SIG-M5 (cell line): ENCODE results near the gene GLYATL3.

Source experiments
- DNase-seq: peaks from one replicate; lab custom pipeline; 2025; lab: John Stamatoyannopoulos, UW

The GLYATL3 gene

DNA sequence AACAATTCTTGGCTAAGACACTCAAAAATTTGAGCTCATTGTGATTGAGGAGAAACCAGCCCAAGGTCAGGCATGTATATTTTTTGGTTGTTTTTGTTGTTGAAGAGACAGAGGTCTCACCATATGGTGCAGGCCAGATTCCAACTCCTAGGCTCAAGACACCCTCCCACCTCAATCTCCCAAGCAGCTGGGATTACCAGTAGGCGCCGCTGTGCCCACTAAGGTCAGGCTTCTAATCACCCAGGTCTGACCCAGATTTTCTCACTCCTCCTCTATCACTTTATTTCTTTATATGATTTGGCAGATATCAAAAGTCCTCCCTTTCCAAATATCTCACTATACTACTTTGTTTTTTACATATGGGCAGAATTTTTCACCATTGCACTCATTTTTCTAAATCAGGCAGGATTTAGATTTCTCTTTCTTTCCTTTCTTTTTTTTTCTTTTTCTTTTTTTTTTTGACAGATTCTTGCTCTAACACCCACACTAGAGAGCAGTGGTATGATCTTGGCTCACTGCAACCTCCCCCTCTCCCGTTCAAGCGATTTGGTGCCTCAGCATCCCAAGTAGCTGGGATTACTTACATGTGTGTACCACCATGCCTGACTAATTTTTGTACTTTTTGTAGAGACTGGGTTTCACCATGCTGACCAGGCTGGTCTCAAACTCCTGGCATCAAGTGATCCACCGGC, 49.0 kb downstream of the GLYATL3 start:
- DNase-seq: no peak

DNA sequence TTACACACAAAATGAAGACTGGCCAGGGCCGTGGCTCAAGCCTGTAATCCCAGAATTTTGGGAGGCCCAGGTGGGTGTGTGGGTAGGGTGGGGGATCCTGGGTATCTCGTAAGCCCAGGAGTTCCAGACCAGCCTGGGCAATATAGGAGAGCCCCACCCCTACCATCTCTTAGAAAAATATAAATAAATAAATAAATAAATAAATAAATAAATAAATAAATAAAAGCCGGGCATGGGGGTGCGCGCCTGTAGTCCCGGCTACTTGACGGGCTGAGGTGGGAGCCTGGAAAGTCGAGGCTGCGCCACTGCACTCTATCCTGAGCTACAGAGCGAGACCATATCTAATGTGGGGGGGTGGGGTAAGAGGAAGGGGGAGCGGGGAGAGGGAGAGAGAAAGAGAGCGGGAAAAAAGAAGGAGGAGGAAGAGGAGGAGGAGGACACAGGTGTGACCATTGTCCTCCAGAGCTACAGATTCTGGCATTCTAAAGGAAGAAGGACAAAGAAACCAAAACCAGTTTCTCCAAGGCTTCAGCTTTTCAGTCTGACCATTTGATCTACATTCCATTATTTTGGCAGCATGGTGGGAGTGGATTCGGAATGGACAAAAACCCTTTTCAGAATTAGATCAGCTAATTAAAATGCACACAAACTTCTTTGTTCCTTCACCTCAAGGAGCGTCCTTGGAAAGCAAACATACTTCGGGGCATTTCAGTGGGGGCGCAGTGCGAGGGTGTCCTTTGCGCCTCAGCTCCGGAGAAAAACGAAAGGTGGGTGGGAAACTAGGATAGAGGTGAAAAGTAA, 50.2 kb downstream of the GLYATL3 start:
- DNase-seq: no peak

- no peak for DNase-seq
Observed at GRCh38 chr6:49550492-49551077, 50.9 kb downstream of the GLYATL3 start, which contains the start of gene C6orf141. Gene C6orf141, plus strand, starts transcription at chr6:49550668. Its CDS starts 125 bp downstream, at chr6:49550793.

DNA sequence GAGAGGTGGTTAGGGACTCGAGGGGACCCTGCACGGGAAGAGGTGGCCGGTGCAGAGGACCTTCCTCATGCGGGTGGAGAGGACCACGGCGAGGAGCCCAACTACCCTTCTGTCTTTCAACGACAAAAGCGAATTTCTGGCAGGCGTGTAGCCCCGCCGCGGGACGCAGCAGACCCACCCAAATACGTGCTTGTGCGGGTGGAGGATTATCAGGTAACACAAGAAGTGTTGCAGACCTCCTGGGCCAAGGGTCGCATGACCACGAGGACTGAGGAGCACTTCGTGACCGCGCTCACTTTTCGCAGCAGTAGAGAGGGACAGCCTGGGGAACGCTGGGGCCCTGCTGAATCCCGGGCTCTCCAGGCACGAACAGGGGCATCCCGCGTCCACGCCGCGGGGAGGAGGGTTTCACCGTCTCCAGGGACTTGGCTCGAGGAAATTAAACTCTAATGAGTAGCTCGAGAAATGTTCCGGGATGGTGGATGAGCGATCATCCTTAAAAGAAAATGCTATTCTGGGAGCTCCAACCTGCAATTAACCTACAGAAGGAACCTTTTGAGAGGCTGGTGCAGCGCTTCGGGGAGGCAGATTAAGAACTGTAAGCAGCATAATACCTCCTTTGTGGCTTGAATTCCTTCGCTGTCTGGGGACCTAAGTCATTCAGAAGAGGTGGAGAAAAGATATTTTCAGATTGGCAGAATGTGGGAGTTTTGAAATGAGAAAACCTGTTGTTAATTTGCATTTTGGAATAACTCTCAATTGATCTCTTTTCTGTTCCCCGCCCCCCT, 51.5 kb downstream of the GLYATL3 start:
- DNase-seq: no peak

DNA sequence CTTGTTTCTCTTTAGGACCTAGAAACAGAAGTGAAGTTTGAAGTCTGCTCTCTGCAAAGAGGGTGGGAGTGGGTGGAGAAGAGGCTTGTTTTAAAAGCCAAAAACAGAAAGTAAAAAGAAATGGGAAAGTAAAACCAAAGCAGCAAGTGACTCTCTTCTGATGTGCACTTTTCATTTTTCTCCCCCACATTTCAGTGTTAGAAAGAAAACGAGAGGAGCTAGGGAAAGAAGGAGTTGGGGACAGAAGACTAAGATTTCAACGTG, 52.1 kb downstream of the GLYATL3 start:
- no peak for DNase-seq

DNA sequence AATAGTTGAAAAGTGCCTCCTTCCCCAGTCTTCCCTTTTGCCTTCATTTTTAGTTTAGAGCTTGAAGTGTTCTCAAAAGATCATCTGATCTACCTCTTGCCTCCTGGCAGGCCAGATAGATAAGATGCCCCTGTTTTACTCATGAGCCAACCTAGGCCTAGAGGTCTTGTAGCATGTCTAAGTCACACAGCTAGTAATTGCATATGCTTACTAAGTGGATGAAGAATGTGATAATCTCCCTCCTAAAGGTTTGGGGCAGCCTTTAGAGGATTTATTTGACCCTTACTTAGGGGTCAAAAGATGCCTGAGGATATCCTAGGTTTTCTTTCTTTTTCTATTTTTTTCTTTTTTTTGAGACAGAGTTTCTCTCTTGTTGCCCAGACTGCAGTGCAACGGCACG, 52.9 kb downstream of the GLYATL3 start:
- DNase-seq: no peak

DNA sequence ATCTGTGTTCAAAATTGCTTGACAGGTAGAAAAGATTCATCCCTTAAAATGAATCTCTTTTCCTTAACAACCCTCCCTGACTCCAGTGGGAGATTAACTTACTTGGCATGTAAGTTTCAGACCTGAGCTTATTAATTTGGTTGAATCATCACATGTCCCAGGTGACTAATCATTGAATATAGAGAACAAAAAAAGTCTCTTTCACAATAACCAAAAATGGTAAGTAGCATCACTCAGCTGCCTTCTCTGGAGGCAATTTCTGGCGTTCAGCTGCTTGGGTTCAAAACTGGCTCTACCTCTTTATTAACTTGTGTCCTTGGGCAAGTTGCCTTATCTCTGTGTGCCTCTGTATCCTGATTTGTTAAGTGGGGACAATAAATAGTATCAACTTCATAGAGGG, 53.7 kb downstream of the GLYATL3 start:
- DNase-seq: no peak

DNA sequence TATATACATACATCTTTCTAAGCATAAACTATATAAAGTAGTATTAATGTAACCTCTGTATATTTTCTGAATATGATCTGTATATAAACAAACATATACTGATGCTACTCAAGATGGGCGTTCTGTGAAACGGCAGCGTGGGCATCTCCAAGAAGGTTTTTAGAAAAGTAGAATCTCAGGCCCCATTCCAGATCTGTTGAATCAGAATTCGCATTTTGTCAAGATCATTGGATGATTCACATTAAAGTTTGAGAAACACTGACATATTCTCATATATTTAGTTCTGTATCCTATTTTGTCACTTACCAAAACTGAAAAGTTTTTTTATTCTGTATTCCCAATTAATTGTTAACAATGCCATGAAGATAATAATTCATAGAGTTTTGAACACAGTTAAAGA, 56.2 kb downstream of the GLYATL3 start:
- no peak for DNase-seq

DNA sequence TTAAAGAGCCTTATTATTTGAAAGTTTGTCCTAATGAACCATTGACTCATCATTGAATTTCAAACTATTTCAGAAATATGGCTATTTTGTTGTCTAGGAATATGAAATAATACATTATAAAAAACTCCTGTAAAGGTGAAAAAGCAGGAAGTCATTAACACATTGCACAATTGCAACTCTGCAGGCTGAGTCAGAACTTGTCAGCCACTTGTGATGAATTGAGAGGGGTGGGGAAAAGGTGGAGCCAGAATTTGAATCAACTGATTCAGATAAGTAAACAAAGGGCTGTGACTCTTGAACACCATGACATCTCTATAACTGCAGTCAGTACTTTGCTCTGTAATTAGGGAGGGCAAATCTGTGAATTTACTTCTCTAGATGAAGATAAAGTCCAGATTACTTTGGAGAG, 56.7 kb downstream of the GLYATL3 start:
- no peak for DNase-seq

- DNase-seq: no peak
Observed at GRCh38 chr6:49557177-49557576, 57.5 kb downstream of the GLYATL3 start.

DNA sequence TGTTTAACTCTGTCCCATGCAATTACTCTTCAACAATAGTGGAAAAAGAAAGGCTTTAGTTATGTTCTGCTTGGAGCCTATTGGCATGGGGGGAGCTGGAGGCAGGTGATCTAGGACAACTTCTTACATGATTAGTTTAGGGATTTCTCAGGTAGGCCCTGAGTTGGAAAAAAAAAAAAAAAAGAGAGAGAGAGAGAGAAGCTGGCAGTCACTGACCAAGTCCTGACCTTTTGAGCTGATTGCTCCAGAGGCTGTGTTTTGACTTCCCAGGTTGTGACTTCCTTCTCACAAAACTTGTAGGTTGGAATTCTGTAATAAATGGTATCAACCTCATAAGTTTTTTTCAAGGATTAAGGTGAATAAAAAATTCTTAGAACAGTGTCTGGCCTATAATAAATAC, 58.5 kb downstream of the GLYATL3 start:
- DNase-seq: no peak

DNA sequence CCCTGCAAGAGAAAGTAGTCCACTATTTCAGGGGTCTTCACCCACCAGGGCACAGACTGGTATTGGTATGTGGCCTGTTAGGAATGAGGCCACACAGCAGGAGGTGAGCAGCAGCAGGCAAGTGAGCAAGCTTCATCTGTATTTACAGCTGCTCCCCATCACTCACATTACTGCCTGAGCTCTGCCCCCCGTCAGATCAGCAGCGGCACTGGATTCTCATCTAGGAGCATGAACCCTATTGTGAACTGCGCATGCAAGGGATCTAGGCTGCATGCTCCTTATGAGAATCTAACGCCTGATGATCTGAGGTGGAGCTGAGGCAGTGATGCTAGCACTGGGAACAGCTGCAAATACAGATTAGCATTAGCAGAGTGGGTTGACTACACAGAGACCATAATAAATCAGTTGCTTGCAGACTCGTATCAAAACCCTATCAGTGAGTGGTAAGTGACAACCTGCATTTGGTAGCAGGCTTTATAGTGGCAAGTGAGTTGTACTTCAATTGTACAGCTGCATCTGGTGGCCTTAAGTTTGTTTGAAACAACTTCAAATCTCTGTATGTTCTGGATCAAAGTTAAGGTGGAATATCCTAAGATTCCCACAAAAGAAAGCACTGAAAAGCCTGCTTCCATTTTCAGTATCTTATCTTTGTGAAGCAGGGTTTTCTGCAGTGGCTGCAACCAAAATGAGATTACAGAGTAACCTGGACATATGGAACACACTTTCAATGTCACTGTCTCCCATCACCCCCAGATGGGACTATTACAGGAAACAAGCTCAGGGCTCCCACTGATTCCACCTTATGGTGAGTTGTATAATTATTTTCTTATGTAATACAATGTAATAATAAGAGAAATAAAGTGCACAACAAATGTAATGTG, 63.5 kb downstream of the GLYATL3 start:
- no peak for DNase-seq

- DNase-seq: no peak
Observed at GRCh38 chr6:49564552-49564951, 64.8 kb downstream of the GLYATL3 start.

DNA sequence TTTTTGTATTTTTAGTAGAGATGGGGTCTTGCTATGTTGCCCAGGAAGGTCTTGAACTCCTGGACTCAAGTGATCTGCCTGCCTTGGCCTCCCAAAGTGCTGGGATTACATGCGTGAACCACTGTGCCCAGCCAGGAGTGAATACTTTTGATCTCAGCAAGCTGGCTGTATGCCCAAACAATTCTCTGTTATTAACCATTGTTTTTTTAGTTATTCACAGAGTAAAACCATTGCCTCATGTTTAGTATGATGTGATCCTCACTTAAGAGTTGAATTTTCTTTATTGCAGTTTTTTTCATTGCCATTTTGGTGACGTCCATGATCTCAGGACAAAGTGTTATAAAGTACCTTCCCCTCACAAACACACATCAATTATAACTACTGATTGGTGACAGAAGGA, 65.5 kb downstream of the GLYATL3 start:
- DNase-seq: no peak

DNA sequence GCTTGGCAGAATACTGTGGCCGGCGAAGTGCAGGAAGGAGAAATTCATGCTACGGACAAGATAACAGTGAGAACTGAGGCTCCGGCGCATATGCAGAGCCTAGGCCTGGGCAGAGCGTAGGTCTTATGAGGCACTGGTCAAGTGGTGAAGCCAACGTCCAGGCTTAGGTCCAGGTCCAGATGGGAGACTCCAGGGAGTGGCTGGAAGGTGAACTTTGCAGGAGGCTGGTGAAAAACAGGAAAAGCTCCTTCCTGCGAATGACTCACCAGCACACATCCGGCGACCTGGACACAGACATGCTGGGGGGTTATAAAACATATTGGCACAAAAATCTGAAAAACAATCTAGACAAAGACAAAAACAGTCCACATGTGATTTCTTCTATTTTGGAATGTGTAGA, 66.1 kb downstream of the GLYATL3 start:
- DNase-seq: no peak

DNA sequence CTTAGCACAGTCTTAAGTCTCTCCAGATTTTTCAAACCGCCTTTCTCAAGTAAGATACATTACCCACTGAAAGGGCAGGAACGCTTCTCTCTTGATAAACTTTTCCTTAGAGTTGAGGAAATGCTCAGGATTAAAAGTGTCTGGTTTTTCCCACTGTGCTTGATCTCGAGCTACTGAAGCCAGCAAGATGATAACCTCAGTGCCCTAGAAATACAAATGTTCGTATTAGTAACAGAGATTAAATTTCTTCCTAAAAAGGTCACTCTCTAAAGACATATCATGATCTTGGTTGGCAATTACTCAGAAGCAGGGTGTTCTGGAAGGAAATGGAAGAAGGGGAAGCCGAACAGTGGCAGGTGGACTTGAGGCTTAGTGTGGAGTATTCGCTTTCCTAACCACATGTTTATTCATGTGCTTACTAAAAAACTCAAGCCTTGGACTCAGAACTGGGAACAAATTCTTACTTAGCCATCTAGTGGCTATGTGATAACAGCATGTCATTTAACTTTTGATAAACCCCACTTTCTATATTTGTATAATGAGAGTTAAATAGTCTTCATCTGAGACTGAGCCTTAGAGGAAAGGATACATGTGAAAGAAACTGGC, 70.9 kb downstream of the GLYATL3 start:
- no peak for DNase-seq

DNA sequence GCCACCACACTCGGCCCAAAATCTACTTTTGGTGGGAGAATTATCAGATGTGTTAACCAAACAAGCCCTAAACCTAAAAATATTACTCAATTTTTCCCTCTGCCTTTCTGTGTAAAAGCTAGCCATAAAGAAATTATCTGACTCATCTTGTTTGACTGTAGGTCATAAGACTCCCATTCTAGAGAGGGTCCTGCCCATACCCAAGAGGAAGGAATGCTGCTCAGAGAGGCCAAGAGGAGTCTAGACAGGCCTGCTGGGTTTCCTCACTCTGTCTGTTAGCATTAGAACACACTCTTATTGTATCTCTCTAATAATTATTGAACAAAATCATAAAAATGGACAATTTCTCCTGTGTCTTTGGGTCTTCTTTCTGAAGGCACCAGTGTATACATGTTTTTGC, 76.9 kb downstream of the GLYATL3 start:
- DNase-seq: no peak
